MM.1S (cell line): Measurements from ENCODE around the gene RDH16.

ENCODE experiments used
- CTCF ChIP-seq: fragments of 300-600 bp; sonication (generic); IDR thresholded peaks from 2 replicates; pipeline ENCODE4 v1.5.1; 2016; ENCODE audit warnings: antibody characterized with exemption, low read length, mixed read lengths
- EZH2 ChIP-seq: fragments of 300-600 bp; sonication (generic); optimal IDR thresholded peaks from 2 replicates; pipeline ENCODE3; 2017; ENCODE audit warnings: low read depth, mild to moderate bottlenecking, antibody characterized with exemption, low read length, mixed read lengths
- EZH2phosphoT487 ChIP-seq: fragments of 300-600 bp; sonication (generic); IDR thresholded peaks from 2 replicates; pipeline ENCODE4 v1.6.1; 2018; ENCODE audit warnings: antibody characterized with exemption, low read length

- no peak for TF ChIP-seq EZH2
- TF ChIP-seq CTCF, result no peak
- no peak for TF ChIP-seq EZH2phosphoT487
Measured at GRCh38 chr12:56978397-56979138, 21.2 kb upstream of the RDH16 start.
